HL-60/S4 treated with retinoic acid at 250 ng/mL for 4 days and 3 days (cell line): ENCODE results near the gene MTHFD1L.

Source experiments
- in situ Hi-C: fragments of 300-500 bp; cut with MboI; formaldehyde crosslinking; loops from 2 replicates; pipeline ENCODE4 v1.7.0; 2022; ENCODE audit warnings: low sequenced_read_pairs

MTHFD1L gene

GRCh38 chr6:151087861-151088598 lies 222.5 kb downstream of the MTHFD1L start:
- in situ Hi-C loops: no loop called here

- in situ Hi-C loops: no loop called here
These were observed 223.1 kb downstream of the MTHFD1L start for GRCh38 chr6:151088599-151088935.

GRCh38 chr6:151088963-151089362 lies 223.5 kb downstream of the MTHFD1L start:
- in situ Hi-C loops: no loop called here

- in situ Hi-C loops: no loop called here
These were observed 224.5 kb downstream of the MTHFD1L start for GRCh38 chr6:151089978-151090377.

- in situ Hi-C loops: no loop called here
These were observed 226.1 kb downstream of the MTHFD1L start for GRCh38 chr6:151091571-151091970.

GRCh38 chr6:151092591-151092990 lies 227.1 kb downstream of the MTHFD1L start:
- in situ Hi-C loops: no loop called here

GRCh38 chr6:151093706-151094105 lies 228.2 kb downstream of the MTHFD1L start:
- in situ Hi-C loops: no loop called here

GRCh38 chr6:151095538-151096254 lies 230.2 kb downstream of the MTHFD1L start:
- in situ Hi-C loops: no loop called here

- in situ Hi-C loops: no loop called here
These were observed 230.7 kb downstream of the MTHFD1L start for GRCh38 chr6:151096255-151096612.

GRCh38 chr6:151096691-151097606 lies 231.4 kb downstream of the MTHFD1L start:
- in situ Hi-C loops: no loop called here

GRCh38 chr6:151098166-151098565 lies 232.7 kb downstream of the MTHFD1L start:
- in situ Hi-C loops: no loop called here

- in situ Hi-C loops: no loop called here
These were observed 234.8 kb downstream of the MTHFD1L start for GRCh38 chr6:151100326-151100725.

GRCh38 chr6:151101161-151101815 lies 235.8 kb downstream of the MTHFD1L start:
- in situ Hi-C loops: no loop called here

- in situ Hi-C loops: no loop called here
These were observed 236.6 kb downstream of the MTHFD1L start for GRCh38 chr6:151101816-151102694.

- in situ Hi-C loops: no loop called here
These were observed 237.8 kb downstream of the MTHFD1L start for GRCh38 chr6:151103266-151103665.

- in situ Hi-C loops: no loop called here
These were observed 242.5 kb downstream of the MTHFD1L start for GRCh38 chr6:151107897-151108427.

- in situ Hi-C loops: no loop called here
These were observed 243.0 kb downstream of the MTHFD1L start for GRCh38 chr6:151108548-151108947.

- in situ Hi-C loops: no loop called here
These were observed 243.9 kb downstream of the MTHFD1L start for GRCh38 chr6:151109361-151109760.

- in situ Hi-C loops: no loop called here
These were observed 244.5 kb downstream of the MTHFD1L start for GRCh38 chr6:151109869-151110575.
